GDM1 (cell line): ENCODE results near the gene DENND4A.
"Not testable (repeated sequence)": the region's sequence is repeated elsewhere in the genome, so short reads cannot be mapped to it uniquely, and the experiment has no call there.

Experiments
- DNase-seq: peaks from one replicate; lab custom pipeline; 2025; lab: John Stamatoyannopoulos, UW

DENND4A gene

DNA sequence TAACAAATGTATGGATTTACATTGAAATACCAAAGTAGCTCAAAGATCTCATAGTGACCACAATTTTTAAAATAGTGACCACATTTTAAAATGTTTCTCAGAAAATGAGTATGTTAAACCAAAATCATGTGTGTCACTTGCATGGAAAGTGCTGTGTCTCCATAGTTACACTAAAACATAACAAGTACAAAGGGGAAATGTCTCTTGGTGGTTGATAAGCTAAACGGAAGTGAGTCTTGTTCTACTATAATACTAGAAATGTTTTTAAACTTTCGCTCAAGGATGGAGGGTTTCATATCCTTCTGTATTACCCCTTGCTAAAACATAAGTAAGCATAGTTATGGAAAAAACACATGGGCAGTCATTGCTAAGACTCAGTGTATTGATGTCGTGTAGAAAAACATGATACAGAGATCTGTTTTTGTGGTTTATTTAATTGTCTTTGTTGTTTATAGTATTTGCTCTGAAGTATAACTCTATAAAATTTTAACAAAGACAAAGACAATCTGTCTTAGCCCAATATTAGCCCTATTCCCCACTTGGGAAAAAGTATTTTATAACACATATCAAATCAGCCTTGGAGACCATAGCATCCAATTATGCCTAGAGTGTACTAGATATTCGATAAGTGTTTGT is 27.0 kb upstream of the DENND4A start:
- peak; percentile 61 for DNase-seq

DNA sequence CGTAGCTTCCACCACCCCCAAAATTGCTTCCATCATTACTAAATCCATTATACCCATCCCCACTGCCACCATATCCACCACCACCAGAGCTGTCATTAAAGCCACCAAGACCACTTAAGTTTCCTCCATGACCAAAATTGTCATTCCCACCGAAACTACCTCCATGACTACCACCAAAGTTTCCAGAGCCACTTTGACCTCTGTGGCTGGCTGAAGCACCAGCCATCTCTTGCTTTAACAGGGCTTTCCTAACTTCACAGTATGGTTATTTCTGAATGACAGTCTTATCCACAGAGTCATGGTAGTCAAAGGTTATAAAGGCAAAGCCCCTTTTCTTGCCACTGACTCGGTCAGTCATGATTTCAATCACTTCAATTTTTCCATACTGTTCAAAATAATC is 24.3 kb upstream of the DENND4A start:
- DNase-seq, result no peak

DNA sequence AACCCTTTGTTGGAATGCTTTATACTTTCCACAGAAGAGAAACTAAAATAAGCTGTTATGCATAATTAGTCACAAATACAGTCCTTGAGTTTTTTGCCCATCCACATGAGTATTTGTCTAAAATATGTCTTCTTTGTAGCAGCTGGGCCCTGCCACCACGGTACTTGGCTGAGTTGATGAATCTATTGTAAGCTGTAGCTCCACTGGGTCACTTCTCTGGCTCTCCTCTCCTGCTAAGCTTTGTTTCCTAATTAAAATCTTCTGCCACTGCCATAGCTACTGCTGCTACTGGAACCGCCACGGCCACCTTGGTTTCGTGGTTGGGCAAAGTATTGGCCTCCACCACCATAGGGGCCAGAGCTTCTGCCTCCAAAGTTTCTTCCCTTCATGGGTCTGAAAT is 23.9 kb upstream of the DENND4A start:
- DNase-seq, result not testable (repeated sequence)

DNA sequence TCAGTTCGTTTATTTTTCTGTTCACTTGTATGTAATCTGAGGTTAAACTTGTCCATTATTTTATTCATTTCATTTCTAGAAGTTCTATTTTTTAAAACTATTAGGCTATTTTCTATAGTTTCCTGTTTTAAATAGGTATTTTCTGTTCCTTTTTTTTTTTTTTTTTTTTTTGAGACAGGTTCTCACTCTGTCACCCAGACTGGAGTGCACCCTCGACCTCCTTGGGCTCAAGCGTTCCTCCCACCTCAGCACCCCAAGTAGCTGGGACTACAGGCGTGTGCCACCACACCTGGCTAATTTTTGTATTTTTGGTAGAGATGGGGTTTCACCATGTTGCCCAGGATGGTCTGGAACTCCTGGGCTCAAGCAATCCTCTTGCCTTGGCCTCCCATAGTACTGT is 22.2 kb upstream of the DENND4A start:
- not testable (repeated sequence) for DNase-seq

DNA sequence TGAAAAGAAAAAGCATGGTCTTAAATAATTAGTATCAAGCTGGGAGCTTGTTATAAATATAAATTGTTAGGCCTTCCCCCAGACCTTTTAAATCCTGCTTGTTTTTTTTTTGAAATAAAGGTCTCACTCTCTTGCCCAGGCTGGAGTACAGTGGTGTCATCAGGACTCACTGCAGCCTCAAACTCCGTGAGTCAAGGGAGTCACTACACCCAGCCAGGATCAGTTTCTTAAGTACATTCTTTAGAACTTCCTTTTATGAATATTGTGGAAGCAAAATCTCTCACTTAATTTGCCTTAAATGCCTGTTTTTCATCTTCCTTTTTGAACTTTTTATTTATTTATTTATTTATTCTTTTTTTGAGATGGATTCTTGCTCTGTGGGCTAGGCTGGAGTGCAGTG is 20.8 kb upstream of the DENND4A start:
- DNase-seq, result no peak

DNA sequence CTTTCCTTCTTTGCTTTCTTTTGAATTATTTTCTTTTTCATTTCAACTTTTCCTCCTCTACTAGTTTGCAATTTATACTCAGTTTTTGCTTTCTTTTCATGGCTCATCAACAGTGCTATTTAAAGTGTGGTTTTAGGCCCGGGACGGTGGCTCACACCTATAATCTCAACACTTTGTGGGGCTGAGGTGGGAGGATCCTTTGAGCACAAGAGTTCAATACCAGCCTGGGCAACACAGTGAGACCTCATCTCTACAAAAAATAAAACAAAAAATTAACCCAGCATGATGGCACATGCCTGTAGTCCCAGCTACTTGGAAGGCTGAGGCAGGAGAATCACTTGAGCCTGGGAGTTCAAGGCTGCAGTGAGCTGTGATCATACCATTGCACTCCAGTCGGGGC is 20.4 kb upstream of the DENND4A start:
- no peak for DNase-seq

DNA sequence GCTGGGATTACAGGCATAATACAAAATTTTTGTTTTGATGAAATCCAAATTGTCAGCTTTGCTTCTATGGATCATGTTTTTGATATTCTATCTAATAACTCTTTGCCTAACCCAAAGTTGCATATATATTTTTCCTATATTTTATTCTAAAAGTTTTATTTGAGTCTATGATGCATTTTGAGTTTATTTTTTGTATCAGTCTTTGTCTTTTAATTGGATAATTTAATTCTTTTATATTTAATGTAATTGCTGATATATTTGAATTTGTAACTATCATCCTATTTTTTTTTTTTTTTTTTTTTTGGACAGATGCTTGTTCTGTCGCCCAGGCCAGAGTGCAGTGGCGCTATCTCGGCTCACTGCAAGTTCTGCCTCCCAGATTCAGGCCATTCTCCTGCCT is 19.7 kb upstream of the DENND4A start:
- no peak for DNase-seq

DNA sequence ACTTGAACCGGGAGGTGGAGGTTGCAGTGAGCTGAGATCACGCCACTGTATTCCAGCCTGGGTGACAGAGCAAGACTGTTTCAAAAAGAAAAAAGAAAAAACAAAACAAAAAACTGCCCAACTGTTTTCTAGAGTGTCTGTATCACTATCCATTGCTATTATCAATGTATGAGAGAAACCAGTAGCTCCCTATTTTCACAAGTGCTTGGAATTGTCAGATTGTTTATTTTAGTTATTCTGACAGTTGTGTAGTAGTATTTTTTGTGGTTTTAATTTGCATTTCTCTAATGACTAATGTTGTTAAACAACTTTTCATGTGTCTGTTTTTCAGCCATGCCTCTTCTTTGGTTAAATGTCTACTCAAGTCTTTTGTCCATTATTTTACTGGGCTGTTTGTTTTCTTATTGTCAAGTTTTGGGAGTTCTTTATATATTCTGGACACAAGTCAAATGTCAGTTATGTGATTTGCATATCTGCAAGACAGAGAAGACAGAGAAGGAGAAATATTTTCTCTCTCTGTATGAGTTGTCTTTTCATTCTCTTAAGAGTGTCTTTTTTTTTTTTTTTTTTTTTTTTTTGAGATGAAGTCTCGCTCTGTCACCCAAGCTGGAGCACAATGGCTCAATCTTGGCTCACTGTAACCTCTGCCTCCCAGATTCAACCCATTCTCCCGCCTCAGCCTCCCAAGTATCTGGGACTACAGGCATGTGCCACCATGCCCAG is 19.1 kb upstream of the DENND4A start:
- DNase-seq, result not testable (repeated sequence)

DNA sequence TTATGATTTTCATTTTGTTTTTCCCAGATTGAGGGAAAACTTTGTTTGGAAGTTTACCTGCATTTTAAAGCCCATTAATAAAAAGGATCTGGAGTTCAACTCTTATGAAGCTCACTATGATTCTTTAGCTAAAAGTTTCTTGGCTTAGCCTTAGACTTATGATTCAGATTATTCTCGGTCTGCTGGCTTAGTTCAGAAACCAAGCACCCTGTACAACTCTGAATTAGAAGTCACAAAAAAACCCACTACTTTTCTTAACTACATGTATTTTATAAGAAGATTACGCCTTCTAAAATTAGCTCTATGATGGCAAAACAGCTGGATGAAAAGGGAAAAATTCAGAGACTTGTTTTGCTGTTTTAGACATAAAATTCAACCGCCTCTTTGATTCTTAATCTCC is 14.3 kb upstream of the DENND4A start:
- no peak for DNase-seq

DNA sequence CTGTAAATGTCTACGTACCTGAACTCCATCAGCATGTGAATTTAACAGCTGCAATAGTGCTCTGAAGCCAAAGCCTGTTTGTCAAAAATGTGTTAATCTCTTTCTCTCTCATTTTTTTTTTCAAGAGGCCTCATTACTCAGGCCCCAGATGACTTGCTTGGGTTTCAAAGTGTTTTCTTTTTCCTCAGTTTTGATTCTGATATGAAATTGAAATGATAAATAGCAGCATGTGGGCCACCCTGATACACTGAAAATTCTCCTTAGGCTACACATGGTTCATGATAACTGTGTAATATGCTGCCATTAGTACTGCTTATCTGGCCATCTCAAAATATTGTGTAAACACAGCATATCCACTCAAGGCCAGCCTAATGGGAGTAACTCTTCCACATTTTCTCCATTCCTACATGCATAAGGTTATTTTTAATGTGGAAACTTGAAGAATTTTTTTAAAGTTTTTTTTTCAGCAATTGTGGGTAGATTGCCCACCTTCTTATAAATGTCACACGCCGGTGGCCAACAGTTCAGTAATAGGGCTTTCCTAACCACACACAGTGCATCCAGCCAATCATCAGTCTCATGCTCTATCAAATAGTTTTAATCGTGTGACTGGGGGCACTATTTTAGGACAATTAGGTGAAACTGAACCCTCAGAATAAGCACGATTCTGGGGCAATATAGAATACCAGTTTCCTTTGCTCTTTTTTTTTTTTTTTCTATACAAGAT is 13.1 kb upstream of the DENND4A start:
- DNase-seq, result no peak

DNA sequence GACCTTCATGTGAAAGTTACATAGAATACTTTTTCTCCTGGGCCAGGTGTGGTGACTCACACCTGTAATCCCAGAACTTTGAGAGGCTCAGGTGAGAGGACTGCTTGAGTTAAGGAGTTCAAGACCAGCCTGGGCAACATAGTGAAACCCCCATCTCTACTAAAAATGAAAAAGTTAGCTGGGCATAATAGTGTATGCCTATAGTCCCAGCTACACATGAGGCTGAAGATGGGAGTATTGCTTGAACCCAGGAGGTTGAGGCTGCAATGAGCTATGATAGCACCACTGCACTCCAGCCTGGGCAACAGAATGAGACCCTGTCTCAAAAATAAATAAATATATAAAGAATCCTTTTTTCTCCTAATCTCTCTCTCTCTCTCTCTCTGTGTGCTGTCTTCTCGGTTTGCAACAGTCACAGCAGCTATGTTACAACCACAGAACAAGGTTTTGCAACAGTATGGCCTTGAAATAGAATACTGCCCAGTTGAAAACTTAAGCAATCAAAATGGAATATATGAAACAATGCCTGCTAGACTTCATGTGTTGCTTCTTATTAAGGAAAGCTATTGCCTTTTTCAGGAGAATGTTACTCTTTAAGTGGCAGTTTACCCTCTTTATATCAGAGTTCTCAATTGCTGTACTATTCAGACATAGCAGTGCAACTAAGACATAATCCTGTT is 12.3 kb upstream of the DENND4A start:
- no peak for DNase-seq

DNA sequence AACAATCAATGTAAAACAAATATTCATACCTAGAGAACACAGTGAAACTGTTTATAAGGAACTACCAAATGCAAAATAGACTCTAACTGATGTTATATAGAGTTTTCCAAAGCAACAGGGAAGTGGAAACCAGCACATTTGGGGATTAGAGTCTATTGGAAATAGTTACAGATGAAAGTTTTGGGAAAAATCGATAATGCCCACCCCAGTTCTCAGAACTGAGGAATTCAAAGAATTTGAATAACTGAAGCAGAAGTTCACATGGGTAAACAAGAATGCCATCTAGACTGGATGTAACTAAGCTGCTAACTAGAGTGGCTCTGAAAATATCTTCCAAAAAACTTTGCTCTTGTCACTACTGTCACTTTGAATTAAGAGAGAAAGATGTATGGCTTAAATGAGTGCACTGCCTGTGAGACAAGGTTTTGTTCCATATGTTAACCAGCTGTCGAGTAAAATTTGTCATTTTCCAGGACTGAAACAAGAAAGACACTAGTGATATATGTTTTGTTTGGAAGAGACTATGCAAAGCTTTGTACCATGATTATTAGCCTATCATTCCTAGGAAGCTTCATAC is 9.2 kb upstream of the DENND4A start:
- no peak for DNase-seq

DNA sequence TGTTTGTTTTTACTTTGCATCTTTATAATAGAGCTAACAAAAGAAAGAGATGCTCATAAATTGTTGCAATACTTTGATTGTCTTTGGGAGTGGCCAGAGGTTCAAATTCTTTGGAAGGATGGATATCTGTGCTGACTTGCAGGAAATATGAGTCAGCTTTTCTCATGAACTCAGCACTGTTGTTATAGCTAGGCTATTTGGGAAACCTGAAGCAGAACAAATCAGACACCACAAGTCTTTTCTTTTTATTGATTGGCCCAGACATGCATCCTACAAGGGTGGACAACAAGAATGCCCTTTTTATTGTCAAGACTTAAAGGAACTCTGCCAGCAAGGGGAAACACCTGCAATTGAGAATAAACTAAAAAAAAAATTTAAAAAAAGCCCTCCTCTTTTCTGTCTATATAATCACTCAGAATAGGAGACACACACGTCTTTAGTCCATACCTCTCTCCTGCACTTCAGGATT is 4.6 kb upstream of the DENND4A start:
- DNase-seq, result no peak

DNA sequence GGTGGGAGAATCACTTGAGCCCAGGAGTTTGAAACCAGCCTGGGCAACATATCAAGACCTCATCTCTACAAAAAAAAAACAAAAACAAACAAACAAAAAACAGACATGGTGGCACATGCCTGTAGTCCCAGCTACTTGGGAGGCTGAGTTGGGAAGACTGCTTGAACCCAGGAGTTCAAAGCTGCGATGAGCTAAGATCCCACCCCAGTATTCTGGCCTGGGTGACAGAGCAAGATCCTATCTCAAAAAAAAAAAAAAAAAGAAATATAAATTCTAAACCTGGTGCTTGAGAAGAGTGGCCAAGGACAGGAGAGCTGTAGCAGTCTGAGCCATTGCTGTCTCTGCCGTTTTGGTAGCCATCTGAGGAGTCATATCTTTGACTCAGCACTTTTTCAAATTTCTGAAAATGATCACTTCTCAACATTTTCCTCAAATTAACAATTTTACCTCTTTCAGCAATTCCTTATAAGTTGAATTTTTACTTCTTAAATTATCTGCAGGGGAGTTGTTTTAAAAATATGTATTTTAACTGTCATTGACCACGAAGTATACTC is 3.6 kb upstream of the DENND4A start:
- DNase-seq, result no peak

DNA sequence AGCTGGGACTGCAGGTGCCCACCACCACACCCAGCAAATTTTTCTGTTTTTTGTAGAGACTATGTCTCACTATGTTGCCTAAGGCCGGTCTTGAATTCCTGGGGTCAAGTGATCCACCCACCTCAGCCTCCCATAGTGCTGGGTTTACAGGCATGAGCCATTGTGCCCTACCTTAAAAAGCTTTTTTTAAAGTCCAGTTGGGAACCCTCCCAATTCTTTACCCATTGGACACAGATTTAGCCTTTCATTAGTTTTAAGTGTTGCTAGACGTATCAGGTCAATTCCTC is 1.7 kb upstream of the DENND4A start:
- DNase-seq, result no peak

DNA sequence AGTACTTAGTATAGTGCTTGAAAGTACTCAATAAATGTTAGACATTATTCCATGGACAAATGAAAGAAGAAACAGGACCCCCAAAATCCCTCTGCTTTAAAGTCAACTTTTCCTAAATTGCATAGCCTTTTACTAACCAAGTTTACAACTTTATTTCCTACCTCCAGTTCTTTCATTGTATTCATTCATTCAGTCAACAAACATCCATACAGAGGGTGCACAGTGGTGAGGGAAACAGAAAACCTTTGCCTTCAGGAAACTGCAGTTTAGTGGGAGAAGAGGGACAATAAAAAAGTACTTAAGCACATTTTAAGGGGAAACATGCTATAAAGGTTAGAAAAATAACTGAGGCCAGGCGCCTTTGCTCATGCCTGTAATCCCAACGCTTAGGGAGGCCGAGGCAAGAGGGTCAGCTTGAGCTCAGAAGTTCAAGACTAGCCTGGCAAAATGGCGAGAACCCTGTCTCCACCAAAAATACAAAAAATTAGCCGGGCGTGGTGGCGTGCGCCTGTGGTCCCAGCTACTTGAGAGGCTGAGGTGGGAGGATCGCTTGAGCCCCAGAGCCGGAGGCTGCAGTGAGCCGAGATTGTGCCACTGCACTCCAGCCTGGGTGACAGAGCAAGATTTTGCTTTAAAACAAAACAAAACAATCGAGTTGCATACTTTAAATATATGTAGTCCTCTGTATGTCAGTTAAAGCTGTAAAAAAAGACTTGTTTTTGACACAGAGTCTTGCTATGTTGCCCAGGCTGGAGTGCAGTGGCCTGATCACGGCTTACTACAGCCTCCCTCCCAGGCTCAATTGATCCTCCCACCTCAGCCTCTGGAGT is 1.1 kb upstream of the DENND4A start:
- no peak for DNase-seq

DNA sequence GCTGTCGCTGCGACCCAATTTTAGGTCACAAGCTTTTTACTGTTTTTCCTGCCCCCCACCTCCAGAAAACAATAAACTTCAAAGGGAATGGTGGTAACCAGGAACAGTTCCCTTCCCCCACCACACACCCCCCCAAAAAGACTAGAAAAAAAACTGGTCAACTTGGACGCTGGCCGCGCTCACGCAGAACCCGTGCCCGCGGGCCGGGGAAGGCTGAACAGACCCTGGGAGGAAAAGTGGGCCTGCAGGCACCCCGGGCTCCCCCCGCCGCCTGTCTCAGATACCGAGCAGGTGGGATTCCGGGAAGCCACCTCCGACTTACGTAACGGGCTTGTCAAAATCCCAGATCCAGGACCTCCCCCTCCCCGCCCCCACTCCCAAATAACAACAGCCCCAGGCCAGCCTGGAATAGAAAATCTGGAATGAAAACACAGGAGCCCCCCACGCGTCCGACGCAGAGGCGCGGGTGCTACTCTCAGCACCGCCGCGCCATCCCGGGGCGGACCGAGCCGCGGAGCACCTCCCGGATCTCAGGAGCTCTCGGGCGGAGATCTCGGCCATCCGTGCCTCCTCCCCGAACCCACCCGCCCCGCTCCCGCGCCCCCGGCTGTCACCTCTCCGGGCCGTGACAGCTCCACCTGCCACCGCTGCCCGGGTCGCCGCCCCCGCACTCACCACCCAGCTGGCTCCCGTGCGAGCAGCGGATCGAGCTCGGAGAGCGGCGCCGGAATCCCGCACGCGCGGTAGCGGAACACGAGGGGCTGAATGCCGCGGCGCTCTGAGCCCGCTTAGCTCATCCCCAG is 557 bp downstream of the DENND4A start:
- no peak for DNase-seq

DNA sequence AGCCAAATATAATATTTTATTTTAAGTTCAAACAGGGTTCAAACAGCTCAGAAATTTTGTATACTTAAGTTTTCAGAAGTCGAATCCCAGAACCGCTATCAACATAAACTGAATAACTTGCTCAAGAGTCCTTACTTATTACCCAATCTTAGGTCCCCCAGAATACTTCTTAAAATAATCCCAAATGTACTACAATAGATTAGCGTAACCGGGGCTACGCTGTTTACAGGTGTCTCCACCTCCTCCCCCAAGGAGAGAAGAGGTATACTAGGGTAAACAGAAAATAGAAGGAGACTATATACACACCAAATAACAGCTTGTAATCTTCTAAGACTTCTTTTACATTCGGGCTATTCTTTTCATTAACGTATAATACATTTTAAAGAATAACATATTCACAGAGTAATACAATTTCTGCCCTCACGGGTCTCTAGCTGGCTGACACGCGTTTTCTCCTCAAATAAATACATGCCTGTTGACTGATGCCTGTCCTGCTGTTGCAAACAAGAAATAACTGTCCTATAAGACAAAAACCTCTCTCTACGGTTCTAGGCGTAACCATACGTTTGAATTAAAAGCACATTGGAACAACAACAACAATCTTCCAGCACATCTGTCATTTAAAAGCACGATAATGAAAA is 1.3 kb downstream of the DENND4A start:
- DNase-seq, result no peak

DNA sequence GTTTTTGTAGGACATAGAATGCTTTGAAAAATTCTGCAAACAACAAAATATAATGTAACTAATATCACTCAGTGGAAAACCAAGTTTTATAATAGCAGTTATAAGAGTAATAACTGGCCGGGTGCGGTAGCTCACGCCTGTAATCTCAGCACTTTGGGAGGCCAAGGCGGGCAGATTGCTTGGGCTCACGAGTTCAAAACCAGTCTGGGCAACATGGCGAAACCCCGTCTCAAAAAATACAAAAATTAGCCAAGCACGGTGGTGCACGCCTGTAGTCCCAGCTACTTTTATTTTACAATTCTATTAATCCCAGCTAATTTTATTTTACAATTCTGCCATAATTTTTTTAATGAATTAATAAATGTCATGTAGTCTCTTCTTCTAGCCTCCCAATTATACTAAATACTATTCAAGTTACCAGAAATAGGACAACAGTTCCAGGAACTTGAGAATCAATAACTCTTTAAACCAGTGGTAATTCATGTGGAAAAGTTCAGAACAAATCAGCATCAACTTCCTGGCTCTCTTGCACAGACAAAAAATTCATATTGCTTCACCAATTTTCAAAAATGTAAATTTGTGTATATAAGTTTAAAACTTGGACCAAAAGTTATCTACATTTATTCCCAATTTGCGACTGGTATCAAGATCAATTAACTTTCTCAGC is 2.2 kb downstream of the DENND4A start:
- DNase-seq, result no peak
